Activated CD4-positive, alpha-beta T cell treated with anti-CD3 and anti-CD28 coated beads for 36 hours (primary cell): ENCODE data around the gene PACSIN2. TPM values are rescaled to one million over a fixed set of nuclear protein-coding genes. Genes with fewer than 3 reads are reported as not detected.
"Not testable (repeated sequence)": the region's sequence is repeated elsewhere in the genome, so short reads cannot be mapped to it uniquely, and the experiment has no call there.

Experiments used
- ATAC-seq: fragments of 200-7000 bp; cut with Tn5 transposase; one replicate; pipeline ENCODE4 v1.10.0; 2021; ENCODE audit warnings: mild to moderate bottlenecking, moderate library complexity
- CTCF ChIA-PET: fragments of 350-600 bp; sonication (Branson Sonifier 250); formaldehyde crosslinking; loops from one replicate; lab custom pipeline; 2021; ENCODE audit warnings: antibody characterized with exemption; lab: Charles Lee
- POLR2A ChIA-PET: fragments of 350-600 bp; sonication (Branson Sonifier 250); formaldehyde crosslinking; loops from one replicate; lab custom pipeline; 2021; ENCODE audit warnings: antibody characterized with exemption, inconsistent platforms; lab: Charles Lee
- DNase-seq: peaks from one replicate; pipeline ENCODE4 v3.0.0-alpha.2; 2020
- H3K27ac Mint-ChIP-seq: one replicate; pipeline ENCODE4 v1.8.0; 2021; ENCODE audit warnings: mixed read lengths
- H3K27me3 Mint-ChIP-seq: one replicate; pipeline ENCODE4 v1.8.0; 2021; ENCODE audit warnings: mixed read lengths
- H3K36me3 Mint-ChIP-seq: one replicate; pipeline ENCODE4 v1.8.0; 2021; ENCODE audit warnings: low read depth, mixed read lengths
- H3K4me1 Mint-ChIP-seq: one replicate; pipeline ENCODE4 v1.8.0; 2021; ENCODE audit warnings: mixed read lengths
- H3K4me3 Mint-ChIP-seq: one replicate; pipeline ENCODE4 v1.8.0; 2021; ENCODE audit warnings: mild to moderate bottlenecking, moderate library complexity, mixed read lengths
- H3K9me3 Mint-ChIP-seq: one replicate; pipeline ENCODE4 v1.8.0; 2021; ENCODE audit warnings: low read depth, mixed read lengths
- intact Hi-C, 2 experiments: fragments of 100-400 bp; cut with DNase I in 1 of 2; cut with micrococcal nuclease in 1 of 2; formaldehyde crosslinking; loops; one replicate each; pipeline versions ENCODE4 v1.14.2 to v1.15.1; 2022 to 2024; cut with DNase I, micrococcal nuclease
- total RNA-seq, 2 experiments: library from RNA; stranded (reverse); gene quantifications; one replicate each; pipeline ENCODE4 v1.2.3, GENCODE V29; 2021

The PACSIN2 gene
- total RNA-seq, 2 experiments from 2014 or later, result 27.9 to 28.1 TPM

DNA sequence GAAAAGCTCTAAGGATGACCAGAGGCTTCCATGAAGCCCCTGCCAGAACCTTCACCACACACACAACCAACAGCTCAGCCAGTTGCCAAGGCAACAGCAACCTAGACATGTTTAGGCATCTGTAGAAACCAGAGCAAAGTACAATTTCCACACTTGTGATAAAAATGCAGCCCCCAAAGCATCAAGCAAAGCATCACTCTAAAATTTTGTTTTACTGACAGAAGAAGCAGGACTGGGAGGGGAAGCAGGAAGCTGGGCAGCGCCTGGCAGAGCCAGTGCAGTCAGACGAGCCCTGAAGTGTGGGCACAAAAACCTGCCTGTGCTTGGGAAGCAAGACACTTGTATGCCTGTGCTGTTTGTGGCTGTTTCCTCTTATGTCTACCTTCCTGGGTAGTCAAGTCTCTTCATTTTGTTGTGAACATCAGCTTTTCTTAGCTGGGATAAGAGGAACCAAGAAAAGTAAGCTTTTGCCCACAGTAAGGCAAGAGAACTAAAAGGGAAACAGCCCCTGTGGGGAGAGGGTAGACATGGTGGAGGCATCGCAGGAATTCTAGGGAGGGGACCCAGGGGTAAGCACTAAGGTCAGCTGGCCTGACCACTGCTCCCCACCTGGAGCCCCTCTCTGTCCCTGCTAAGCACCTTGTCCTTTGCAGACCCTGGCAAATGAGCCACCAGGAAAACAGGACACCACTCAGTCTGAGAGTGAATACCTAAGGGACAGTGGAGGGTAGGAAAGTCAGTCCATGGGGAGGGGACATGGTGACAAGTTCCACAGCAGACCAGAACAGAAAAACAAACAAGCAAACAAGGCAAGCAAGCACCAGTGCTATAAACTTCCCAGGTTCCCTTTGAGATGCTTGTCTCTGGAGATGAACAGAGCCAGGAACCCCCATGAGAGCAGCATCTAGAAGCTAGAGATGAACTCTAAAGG lies 13.4 kb downstream of the PACSIN2 start:
- no peak overlapping the region for H3K4me3 Mint-ChIP-seq
- H3K27ac Mint-ChIP-seq, result peak overlapping the region; percentile 30
- H3K36me3 Mint-ChIP-seq, result peaks cover 3% of the 10 kb centered on the region
- CTCF ChIA-PET, result interaction anchor here (1.4 to 1.8 kb wide), 2 partner anchors 12 to 14 kb away, joined by 4 to 10 read pairs; partner anchors contain the start of gene PACSIN2
- peaks cover 89% of the 10 kb centered on the region for H3K4me1 Mint-ChIP-seq
- H3K27me3 Mint-ChIP-seq, result no peaks in the 10 kb centered on the region
- peak; percentile 22 for DNase-seq
- intact Hi-C loops, result loop anchor here (2.0 to 5.0 kb wide), 2 partner anchors 13 to 144 kb away; partner anchors contain the start of genes ARFGAP3 (in 1 of the 2) and PACSIN2 (in 1 of the 2)
- ATAC-seq, result peak; percentile 13
- H3K9me3 Mint-ChIP-seq, result no peaks in the 10 kb centered on the region
- POLR2A ChIA-PET, result interaction anchor here (1.1 to 1.2 kb wide), 2 partner anchors 12 to 14 kb away, joined by 4 to 5 read pairs; partner anchors contain the start of gene PACSIN2

DNA sequence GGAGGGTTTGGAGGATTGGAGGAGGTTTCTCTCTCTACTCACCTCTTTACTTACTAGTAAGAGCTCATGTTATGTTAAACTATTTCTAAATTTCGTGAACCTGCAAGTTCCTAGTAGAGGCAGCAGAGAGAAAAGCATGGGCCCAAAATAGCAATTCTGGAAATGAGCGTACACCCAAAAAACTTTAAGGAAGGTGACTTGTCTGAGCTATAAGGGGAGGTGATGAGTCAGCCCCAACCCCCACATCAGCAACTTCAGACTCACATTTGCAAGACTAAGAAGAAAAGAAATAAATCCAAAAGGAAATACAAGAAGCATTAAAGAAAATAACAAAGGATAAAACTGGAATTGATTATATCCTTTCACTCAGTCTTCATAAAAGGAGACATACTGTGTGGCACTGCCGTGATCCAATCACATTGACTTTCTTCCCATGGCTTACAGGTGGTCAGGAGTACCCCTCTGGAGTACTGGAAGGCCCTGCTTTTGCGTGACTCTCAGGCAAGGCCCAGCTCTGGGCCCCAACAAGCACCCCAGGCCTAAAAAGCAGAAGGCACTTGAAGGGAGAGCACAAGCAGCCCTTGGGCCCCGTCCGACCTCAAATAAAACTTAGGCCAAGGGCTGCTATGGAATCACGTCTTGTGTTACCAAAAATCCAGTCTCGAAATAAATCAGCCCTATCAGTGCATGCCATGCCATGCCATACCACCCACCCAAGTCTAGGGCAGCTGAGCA lies 14.3 kb downstream of the PACSIN2 start:
- H3K9me3 Mint-ChIP-seq, result no peaks in the 10 kb centered on the region
- peak; percentile 81 for DNase-seq
- peaks cover 3% of the 10 kb centered on the region for H3K36me3 Mint-ChIP-seq
- H3K4me1 Mint-ChIP-seq, result peaks cover 82% of the 10 kb centered on the region
- no peak overlapping the region for H3K27ac Mint-ChIP-seq
- CTCF ChIA-PET, result interaction anchor here (0.7 to 1.8 kb wide), 4 partner anchors 9 to 33 kb away, joined by 3 to 10 read pairs (median 4); partner anchors contain the start of gene PACSIN2
- POLR2A ChIA-PET, result interaction anchor here (0.6 to 1.2 kb wide), 4 partner anchors 13 to 385 kb away, joined by 3 to 5 read pairs (median 4); partner anchors contain the start of gene PACSIN2
- intact Hi-C loops, result loop anchor here (1.0 to 5.0 kb wide), 3 partner anchors 14 to 143 kb away; partner anchors contain the start of genes PACSIN2 (in 2 of the 2) and ARFGAP3 (in 1 of the 2)
- ATAC-seq, result peak; percentile 87
- H3K4me3 Mint-ChIP-seq, result no peak overlapping the region
- H3K27me3 Mint-ChIP-seq, result no peaks in the 10 kb centered on the region

GRCh38 chr22:42997582-42998090 lies 17.3 kb downstream of the PACSIN2 start:
- no peak for ATAC-seq
- Mint-ChIP-seq H3K36me3 (peaks cover 11% of the 10 kb centered on the region), H3K4me3 (no peak overlapping the region), H3K9me3 (no peaks in the 10 kb centered on the region), H3K27ac (peak overlapping the region; percentile 33), H3K4me1 (peaks cover 62% of the 10 kb centered on the region), H3K27me3 (no peaks in the 10 kb centered on the region)
- ChIA-PET POLR2A (interaction anchor here (0.5 kb wide), 1 partner anchor 63 kb away, joined by 3 read pairs; no protein-coding TSS in a partner anchor), CTCF (interaction anchor here (0.7 kb wide), 1 partner anchor 20 kb away, joined by 3 read pairs; no protein-coding TSS in a partner anchor)
- no peak for DNase-seq
- intact Hi-C loops, result no loop called here

DNA sequence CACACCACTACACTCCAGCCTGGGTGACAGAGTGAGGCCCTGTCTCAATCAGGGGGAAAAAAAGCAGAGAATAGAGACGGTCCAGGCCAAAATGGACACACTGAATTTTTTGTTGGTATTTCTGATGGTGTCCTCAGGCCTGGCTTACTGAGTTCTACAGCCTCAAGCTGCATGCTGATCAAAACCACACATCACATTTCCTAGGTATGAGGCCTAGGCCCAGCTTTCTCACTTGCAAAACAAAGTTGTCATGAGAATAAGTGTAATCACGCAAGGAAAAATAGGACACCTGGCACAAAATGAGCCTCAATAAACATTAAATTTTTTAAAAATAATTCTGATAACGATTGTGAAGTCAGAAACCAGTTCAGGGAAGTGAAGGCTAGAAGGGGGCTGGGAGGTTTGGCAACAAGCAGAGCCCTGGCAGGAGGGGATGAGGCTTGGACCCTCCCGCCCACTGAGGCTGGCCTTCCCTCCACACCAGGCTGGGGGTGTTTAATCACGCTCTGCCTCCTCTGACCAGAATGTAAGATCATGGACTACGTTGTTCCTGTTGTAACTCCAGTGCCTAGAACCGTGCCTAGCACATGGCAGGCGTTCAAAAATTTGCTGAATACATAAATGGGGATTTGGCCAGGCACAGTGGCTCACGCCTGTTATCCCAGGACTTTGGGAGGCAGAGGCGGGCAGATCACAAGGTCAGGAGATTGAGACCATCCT lies 18.1 kb downstream of the PACSIN2 start:
- Mint-ChIP-seq H3K4me1 (peaks cover 54% of the 10 kb centered on the region), H3K9me3 (no peaks in the 10 kb centered on the region), H3K36me3 (peaks cover 12% of the 10 kb centered on the region), H3K27me3 (no peaks in the 10 kb centered on the region), H3K27ac (no peak overlapping the region), H3K4me3 (no peak overlapping the region)
- DNase-seq, result no peak
- intact Hi-C loops, result no loop called here
- ChIA-PET CTCF (no interaction called here), POLR2A (no interaction called here)
- ATAC-seq, result no peak

- intact Hi-C loops, CTCF ChIA-PET, H3K27me3 Mint-ChIP-seq, ATAC-seq, H3K4me3 Mint-ChIP-seq, POLR2A ChIA-PET, DNase-seq, H3K9me3 Mint-ChIP-seq, H3K27ac Mint-ChIP-seq: not testable (repeated sequence)
- peaks cover 49% of the 10 kb centered on the region for H3K4me1 Mint-ChIP-seq
- peaks cover 12% of the 10 kb centered on the region for H3K36me3 Mint-ChIP-seq
Measured at GRCh38 chr22:42995654-42996053, 19.3 kb downstream of the PACSIN2 start.

DNA sequence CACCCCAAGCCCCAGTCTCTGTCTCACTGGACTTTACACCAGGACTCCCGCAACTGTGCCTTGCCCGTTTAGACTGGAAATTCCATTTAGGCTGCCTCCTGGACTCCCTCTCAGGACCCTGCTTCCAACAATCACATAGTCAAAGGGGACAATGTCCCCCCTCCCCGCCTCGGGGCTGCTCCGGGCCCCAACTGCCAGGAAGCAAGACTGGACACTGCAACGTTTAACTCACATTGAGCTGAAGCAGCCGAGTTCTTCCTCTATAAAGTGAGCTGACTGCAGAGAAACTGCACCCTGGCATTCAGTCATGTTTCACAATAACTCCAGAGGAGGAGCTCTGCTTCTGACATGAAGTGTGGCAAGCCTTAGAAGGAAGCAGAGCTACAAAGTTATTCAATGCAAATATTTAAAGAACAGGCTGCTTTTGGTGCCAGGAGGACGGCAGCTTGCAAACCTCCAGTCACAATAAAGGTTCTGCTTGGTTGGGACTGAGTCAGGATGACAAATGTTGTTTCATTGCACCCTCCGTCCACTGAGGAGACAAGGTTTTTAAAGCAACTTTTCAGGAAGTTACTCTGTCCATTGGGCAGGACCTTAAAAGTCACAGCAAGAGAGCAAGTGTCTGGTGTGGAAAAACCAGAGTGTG lies 19.9 kb downstream of the PACSIN2 start:
- ATAC-seq (no peak), DNase-seq (no peak)
- ChIA-PET CTCF (interaction anchor here (0.6 kb wide), 1 partner anchor 31 kb away, joined by 3 read pairs; no protein-coding TSS in a partner anchor), POLR2A (no interaction called here)
- Mint-ChIP-seq H3K4me3 (no peak overlapping the region), H3K36me3 (peaks cover 12% of the 10 kb centered on the region), H3K9me3 (no peaks in the 10 kb centered on the region), H3K4me1 (peaks cover 48% of the 10 kb centered on the region), H3K27me3 (no peaks in the 10 kb centered on the region), H3K27ac (no peak overlapping the region)
- intact Hi-C loops, result no loop called here

DNA sequence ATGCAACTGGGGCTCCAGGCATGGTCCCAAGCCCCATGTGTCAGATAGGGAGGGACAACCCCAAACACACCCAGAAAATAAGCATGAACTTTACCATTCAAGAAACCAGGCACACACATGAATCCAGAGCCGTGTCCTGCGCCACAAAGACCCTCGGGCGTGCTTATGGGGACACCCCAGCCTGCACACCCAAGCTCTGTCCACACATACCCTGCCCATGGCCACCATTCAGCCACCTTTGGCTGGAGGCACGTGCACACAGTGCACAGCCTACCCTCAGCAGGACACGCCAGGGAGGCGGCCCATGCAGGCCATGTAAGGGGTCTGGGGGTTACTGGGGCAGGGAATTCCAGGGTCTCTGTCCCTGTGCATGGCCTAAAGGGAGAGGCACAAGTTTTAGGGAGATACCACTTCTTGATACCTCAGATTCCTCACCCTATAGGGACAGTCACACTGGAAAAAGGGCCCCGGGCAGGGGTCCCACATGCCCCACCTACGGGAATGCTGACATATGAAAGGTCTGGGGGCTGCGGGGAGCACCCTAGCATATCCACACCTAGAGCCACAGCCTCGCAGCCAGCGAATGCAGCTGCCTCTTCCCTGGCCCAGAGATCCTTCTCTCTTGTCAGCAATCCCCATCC lies 20.6 kb downstream of the PACSIN2 start:
- peaks cover 12% of the 10 kb centered on the region for H3K36me3 Mint-ChIP-seq
- no peak overlapping the region for H3K27ac Mint-ChIP-seq
- no peaks in the 10 kb centered on the region for H3K9me3 Mint-ChIP-seq
- ATAC-seq (no peak), DNase-seq (no peak)
- H3K4me3 Mint-ChIP-seq, result no peak overlapping the region
- CTCF ChIA-PET, result interaction anchor here (0.6 to 1.4 kb wide), 2 partner anchors 32 to 39 kb away, joined by 3 to 7 read pairs; no protein-coding TSS in a partner anchor
- H3K27me3 Mint-ChIP-seq, result no peaks in the 10 kb centered on the region
- POLR2A ChIA-PET, result no interaction called here
- intact Hi-C loops, result no loop called here
- peaks cover 41% of the 10 kb centered on the region for H3K4me1 Mint-ChIP-seq

DNA sequence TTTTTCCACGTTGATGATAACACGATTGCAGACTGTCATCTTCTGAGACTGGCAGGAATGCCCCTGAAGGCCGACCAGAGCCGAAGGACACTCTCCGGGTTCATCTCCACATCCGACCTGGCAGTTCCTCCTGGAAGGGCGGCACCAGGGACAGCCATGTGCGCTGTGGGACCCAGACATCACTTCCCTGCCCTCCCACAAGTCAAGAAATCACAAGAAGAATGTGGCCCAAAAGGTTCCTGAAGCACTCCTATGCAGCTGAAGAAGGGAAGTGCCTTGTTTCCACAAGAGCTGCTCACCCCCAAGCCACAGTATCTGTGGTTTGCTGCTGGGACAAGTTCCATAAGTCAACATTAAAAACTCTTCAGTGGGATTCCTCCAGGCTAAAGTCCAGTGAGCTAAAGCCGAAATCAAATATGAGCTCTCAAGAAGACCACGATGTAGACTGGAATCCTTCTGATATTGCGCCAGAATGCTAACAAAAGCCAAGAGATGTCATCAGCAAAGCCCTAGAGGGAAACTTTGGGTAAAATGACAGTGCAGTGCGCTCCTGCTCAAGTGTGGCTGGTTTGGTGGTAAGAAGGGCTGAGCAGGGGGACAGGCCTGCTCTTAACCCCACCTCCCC lies 21.2 kb downstream of the PACSIN2 start:
- CTCF ChIA-PET, result interaction anchor here (1.4 kb wide), 1 partner anchor 40 kb away, joined by 7 read pairs; no protein-coding TSS in a partner anchor
- Mint-ChIP-seq H3K4me3 (no peak overlapping the region), H3K36me3 (peaks cover 12% of the 10 kb centered on the region)

DNA sequence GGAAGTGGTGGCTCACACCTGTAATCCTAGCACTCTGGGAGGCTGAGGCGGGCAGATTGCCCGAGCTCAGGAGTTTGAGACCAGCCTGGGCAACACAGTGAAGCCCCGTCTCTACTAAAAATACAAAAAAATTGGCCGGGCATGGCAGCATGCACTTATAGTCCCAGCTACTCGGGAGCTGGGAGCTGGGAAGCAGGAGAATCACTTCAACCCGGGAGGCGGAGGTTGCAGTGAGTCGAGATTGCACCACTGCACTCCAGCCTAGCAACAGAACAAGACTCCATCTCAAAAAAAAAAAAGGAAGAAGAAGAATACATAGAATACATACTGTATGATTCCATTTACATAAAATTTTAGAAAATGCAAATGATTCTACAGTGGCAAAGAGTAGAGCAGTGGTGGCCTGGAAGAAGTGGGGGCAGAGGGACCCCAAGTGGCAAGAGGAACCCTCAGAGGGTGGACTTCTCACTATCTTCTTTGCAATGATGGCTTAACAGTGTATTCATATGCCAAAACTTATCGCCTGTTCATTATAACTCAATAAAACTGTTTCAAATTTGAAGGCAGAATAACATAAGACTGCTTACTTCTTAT lies 22.0 kb downstream of the PACSIN2 start:
- ATAC-seq, result no peak
- Mint-ChIP-seq H3K36me3 (peaks cover 12% of the 10 kb centered on the region), H3K4me1 (peaks cover 28% of the 10 kb centered on the region), H3K4me3 (no peak overlapping the region), H3K27me3 (no peaks in the 10 kb centered on the region), H3K9me3 (no peaks in the 10 kb centered on the region), H3K27ac (no peak overlapping the region)
- CTCF ChIA-PET, result interaction anchor here (1.4 kb wide), 1 partner anchor 41 kb away, joined by 7 read pairs; no protein-coding TSS in a partner anchor
- DNase-seq, result no peak
- intact Hi-C loops, result no loop called here
- POLR2A ChIA-PET, result interaction anchor here (0.7 kb wide), 1 partner anchor 15 kb away, joined by 3 read pairs; no protein-coding TSS in a partner anchor

More for the DNA sequence above, 21.2 kb downstream of the PACSIN2 start:
- no peak for DNase-seq
- intact Hi-C loops, result no loop called here
- no peaks in the 10 kb centered on the region for H3K27me3 Mint-ChIP-seq
- ATAC-seq, result no peak
- POLR2A ChIA-PET, result no interaction called here
- H3K9me3 Mint-ChIP-seq, result no peaks in the 10 kb centered on the region
- H3K27ac Mint-ChIP-seq, result no peak overlapping the region
- peaks cover 36% of the 10 kb centered on the region for H3K4me1 Mint-ChIP-seq
